ENCODE results near the gene CDH23. TPM values are rescaled to one million over a fixed set of nuclear protein-coding genes. Genes with fewer than 3 reads are reported as not detected.
A peak's percentile ranks its signal among the peaks of the same experiment; 100 is the strongest.

The CDH23 gene
- total RNA-seq, 3 donors from 2014 or later, result 1.8 to 3.6 (median 3.0) TPM

GRCh38 chr10:71530781-71531180, 134.1 kb downstream of the CDH23 start:
- TF ChIP-seq, protein P1, sequence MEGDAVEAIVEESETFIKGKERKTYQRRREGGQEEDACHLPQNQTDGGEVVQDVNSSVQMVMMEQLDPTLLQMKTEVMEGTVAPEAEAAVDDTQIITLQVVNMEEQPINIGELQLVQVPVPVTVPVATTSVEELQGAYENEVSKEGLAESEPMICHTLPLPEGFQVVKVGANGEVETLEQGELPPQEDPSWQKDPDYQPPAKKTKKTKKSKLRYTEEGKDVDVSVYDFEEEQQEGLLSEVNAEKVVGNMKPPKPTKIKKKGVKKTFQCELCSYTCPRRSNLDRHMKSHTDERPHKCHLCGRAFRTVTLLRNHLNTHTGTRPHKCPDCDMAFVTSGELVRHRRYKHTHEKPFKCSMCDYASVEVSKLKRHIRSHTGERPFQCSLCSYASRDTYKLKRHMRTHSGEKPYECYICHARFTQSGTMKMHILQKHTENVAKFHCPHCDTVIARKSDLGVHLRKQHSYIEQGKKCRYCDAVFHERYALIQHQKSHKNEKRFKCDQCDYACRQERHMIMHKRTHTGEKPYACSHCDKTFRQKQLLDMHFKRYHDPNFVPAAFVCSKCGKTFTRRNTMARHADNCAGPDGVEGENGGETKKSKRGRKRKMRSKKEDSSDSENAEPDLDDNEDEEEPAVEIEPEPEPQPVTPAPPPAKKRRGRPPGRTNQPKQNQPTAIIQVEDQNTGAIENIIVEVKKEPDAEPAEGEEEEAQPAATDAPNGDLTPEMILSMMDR (IDR thresholded peaks at IDR 0.05), result no peak
- intact Hi-C loops (cut with DNase I, micrococcal nuclease), result no loop called here
- Histone ChIP-seq H3K9me3 (no peaks in the 10 kb centered on the region), H3K4me1 (ENCODE audit: low read depth) (no peaks in the 10 kb centered on the region), H3K4me3 (no peak overlapping the region), H3K36me3 (ENCODE audit: low read depth) (no peaks in the 10 kb centered on the region)
- no peak for DNase-seq
- no peak for ATAC-seq

DNA sequence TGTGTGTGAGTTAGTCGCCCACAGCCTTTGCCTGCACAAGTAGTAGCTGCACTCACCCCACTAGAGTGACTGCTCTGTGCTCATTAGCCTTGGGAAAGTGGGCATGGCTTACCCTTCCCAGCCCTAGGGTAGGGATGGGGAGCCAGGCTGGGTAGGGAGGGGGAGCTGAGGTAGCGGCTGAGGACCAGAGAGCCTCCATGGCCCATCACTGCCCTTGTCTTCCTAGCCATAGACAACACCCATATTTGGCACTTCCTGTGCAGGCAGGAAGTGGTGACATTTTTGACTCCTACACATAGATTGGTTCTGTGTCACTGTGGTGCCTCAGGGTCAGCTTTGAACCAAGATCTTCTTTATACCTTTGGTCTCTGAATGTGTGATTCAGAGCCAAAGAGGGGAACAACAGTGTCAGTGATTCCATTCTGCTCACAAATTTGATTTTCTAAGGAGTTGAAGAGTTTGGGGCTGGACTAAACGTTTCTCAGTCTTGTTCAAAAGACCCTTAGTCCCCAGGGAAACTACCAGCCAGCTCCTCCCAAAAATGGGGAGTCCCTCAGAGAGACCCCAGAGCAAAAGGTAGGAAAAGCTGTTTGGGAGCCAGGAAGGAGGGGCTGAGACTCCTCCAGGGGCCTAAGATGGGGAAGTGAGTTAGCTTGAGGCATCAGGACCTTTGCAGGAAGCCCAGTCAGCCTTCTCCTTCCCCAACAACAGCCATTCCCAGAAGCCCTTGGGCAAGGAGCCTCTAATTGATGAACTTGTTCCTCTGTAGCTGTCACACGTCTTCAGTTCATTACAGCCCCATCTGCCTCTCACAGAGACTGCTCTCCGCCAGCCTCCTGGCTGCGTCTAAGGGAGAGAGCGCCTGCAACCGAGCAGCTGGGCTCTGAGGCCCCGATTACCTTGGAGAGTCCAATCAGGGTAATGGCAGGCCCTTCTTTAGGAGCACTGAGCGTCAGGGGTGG, 135.0 kb downstream of the CDH23 start:
- intact Hi-C loops (cut with DNase I, micrococcal nuclease), result no loop called here

DNA sequence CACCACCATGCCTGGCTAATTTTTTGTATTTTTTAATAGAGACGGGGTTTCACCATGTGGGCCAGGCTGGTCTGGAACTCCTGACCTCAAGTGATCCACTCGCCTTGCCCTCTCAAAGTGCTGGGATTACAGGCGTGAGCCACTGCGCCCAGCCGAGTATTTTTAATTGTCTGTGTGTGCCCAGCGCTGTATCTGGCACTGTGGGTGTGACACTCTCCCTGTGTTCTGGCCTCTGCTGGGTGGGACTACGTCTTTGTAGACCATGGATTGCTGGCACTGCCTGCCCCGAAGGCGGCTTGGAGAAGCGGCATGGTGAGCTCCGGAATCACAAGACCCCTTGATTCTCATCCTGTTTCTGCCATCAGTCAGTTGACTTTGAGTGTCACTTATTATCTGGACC, 136.2 kb downstream of the CDH23 start:
- intact Hi-C loops (cut with DNase I, micrococcal nuclease), result no loop called here
- ATAC-seq, result no peak
- Histone ChIP-seq H3K9me3 (no peaks in the 10 kb centered on the region), H3K36me3 (ENCODE audit: low read depth) (no peaks in the 10 kb centered on the region), H3K4me1 (ENCODE audit: low read depth) (no peaks in the 10 kb centered on the region), H3K4me3 (no peak overlapping the region)
- TF ChIP-seq, protein P1 (IDR thresholded peaks at IDR 0.05), result no peak
- DNase-seq, result no peak

More for the DNA sequence above, 135.0 kb downstream of the CDH23 start:
- DNase-seq (no peak), ATAC-seq (no peak)
- TF ChIP-seq, protein P1 (IDR thresholded peaks at IDR 0.05), result no peak
- no peaks in the 10 kb centered on the region for H3K4me1 ChIP-seq (ENCODE audit: low read depth)
- H3K9me3 ChIP-seq, result no peaks in the 10 kb centered on the region
- H3K36me3 ChIP-seq (ENCODE audit: low read depth), result no peaks in the 10 kb centered on the region
- H3K4me3 ChIP-seq, result no peak overlapping the region

- Histone ChIP-seq H3K36me3 (ENCODE audit: low read depth) (no peaks in the 10 kb centered on the region), H3K4me3 (no peak overlapping the region), H3K9me3 (no peaks in the 10 kb centered on the region), H3K4me1 (ENCODE audit: low read depth) (no peaks in the 10 kb centered on the region)
- intact Hi-C loops (cut with DNase I, micrococcal nuclease), result no loop called here
- ATAC-seq (no peak), DNase-seq (no peak)
- TF ChIP-seq, protein P1 (IDR thresholded peaks at IDR 0.05), result no peak
Measured at GRCh38 chr10:71533936-71534335, 137.2 kb downstream of the CDH23 start.

GRCh38 chr10:71534568-71535194, 138.0 kb downstream of the CDH23 start:
- DNase-seq, result no peak
- H3K36me3 ChIP-seq (ENCODE audit: low read depth), result no peaks in the 10 kb centered on the region
- no peaks in the 10 kb centered on the region for H3K4me1 ChIP-seq (ENCODE audit: low read depth)
- intact Hi-C loops (cut with DNase I, micrococcal nuclease), result no loop called here
- H3K9me3 ChIP-seq, result no peaks in the 10 kb centered on the region
- TF ChIP-seq, protein P1 (IDR thresholded peaks at IDR 0.05), result no peak
- no peak overlapping the region for H3K4me3 ChIP-seq
- peak; percentile 17 for ATAC-seq
